CD14-positive monocyte (primary cell): Measurements from ENCODE around the gene DIS3L2. TPM values are rescaled to one million over a fixed set of nuclear protein-coding genes. Genes with fewer than 3 reads are reported as not detected.

Experiments used
- DNase-seq, 3 donors: peaks; one replicate each; pipeline ENCODE4 v3.0.0-alpha.2; 2011 to 2022
- H2AFZ ChIP-seq: 2 replicates; pipeline ENCODE4 v1.6.0; 2012; ENCODE audit warnings: mild to moderate bottlenecking, low read depth, low read length, inconsistent platforms; ENCODE audit not compliant: insufficient read depth, poor library complexity, severe bottlenecking
- H3K27ac ChIP-seq, 2 donors: 1 replicate in 1 of 2; 2 replicates in 1 of 2; pipeline ENCODE4 v1.5.1; 2012 to 2013; ENCODE audit warnings: low read length in 2 of 2, control low read depth in 1 of 2, inconsistent platforms in 1 of 2, low read depth in 1 of 2, mild to moderate bottlenecking in 1 of 2
- H3K27me3 ChIP-seq, 2 donors: one replicate each; pipeline versions ENCODE4 v1.6.0 to v1.6.1; 2011 to 2013; ENCODE audit warnings: low read length in 2 of 2; ENCODE audit not compliant: control insufficient read depth in 2 of 2, insufficient read depth in 2 of 2
- H3K36me3 ChIP-seq, 2 donors: replicated peaks in 1 of 2; 1 replicate in 1 of 2; 2 replicates in 1 of 2; pipeline versions ENCODE4 v1.5.1 to v1.6.1; 2012 to 2013; ENCODE audit warnings: low read length in 2 of 2, control low read depth in 1 of 2, inconsistent platforms in 1 of 2, mild to moderate bottlenecking in 1 of 2; ENCODE audit not compliant: insufficient read depth in 2 of 2, control insufficient read depth in 1 of 2
- H3K4me1 ChIP-seq, 2 donors: 1 replicate in 1 of 2; 2 replicates in 1 of 2; pipeline versions ENCODE4 v1.5.1 to v1.6.1; 2012 to 2013; ENCODE audit warnings: low read length in 2 of 2, control low read depth in 1 of 2, inconsistent platforms in 1 of 2, mild to moderate bottlenecking in 1 of 2, moderate library complexity in 1 of 2; ENCODE audit not compliant: insufficient read depth in 2 of 2, control insufficient read depth in 1 of 2
- H3K4me2 ChIP-seq: replicated peaks from 2 replicates; pipeline ENCODE3; 2012; ENCODE audit warnings: low read length, moderate library complexity, mild to moderate bottlenecking; ENCODE audit not compliant: poor library complexity, severe bottlenecking; ENCODE audit errors: extremely low read depth
- H3K4me3 ChIP-seq, 3 experiments: fragments of 200-600 bp in 1 of 3; sonication (generic) in 1 of 3; replicated peaks in 1 of 3; 1 replicate in 2 of 3; 2 replicates in 1 of 3; pipeline ENCODE4 v1.5.1; 2011 to 2013; ENCODE audit warnings: low read length in 3 of 3, mild to moderate bottlenecking in 3 of 3, control low read depth in 2 of 3, low read depth in 2 of 3, inconsistent platforms in 1 of 3, moderate library complexity in 1 of 3
- H3K79me2 ChIP-seq: 2 replicates; pipeline ENCODE4 v1.6.0; 2012; ENCODE audit warnings: mild to moderate bottlenecking, control low read depth, inconsistent platforms, low read length, moderate library complexity; ENCODE audit not compliant: insufficient read depth
- H3K9ac ChIP-seq: 2 replicates; pipeline ENCODE4 v1.6.0; 2017; ENCODE audit warnings: low read length, mild to moderate bottlenecking; ENCODE audit not compliant: insufficient read depth, poor library complexity, severe bottlenecking
- H3K9me3 ChIP-seq, 2 donors: replicated peaks in 1 of 2; 1 replicate in 1 of 2; 2 replicates in 1 of 2; pipeline versions ENCODE4 v1.5.1 to v1.6.1; 2012 to 2013; ENCODE audit warnings: low read length in 2 of 2, control low read depth in 1 of 2; ENCODE audit not compliant: control insufficient read depth in 1 of 2, insufficient read depth in 1 of 2
- H4K20me1 ChIP-seq: 2 replicates; pipeline ENCODE4 v1.6.0; 2012; ENCODE audit warnings: mild to moderate bottlenecking, low read length, control low read depth, moderate library complexity; ENCODE audit not compliant: insufficient read depth
- H3K27ac Mint-ChIP-seq, 7 donors: one replicate each; pipeline ENCODE4 v1.8.0; 2020; ENCODE audit warnings: mild to moderate bottlenecking in 7 of 7, mixed read lengths in 7 of 7, moderate library complexity in 6 of 7, inconsistent platforms in 2 of 7
- H3K27me3 Mint-ChIP-seq, 3 donors: one replicate each; pipeline ENCODE4 v1.8.0; 2021 to 2022; ENCODE audit warnings: low read depth in 3 of 3, mild to moderate bottlenecking in 3 of 3, mixed read lengths in 3 of 3, moderate library complexity in 3 of 3, inconsistent platforms in 1 of 3
- H3K36me3 Mint-ChIP-seq, 2 donors: one replicate each; pipeline ENCODE4 v1.8.0; 2020; ENCODE audit warnings: mixed read lengths in 2 of 2, inconsistent platforms in 1 of 2, mild to moderate bottlenecking in 1 of 2
- H3K4me1 Mint-ChIP-seq: one replicate; pipeline ENCODE4 v1.8.0; 2020; ENCODE audit warnings: mild to moderate bottlenecking, mixed read lengths
- H3K4me3 Mint-ChIP-seq, 2 donors: one replicate each; pipeline ENCODE4 v1.8.0; 2020; ENCODE audit warnings: mild to moderate bottlenecking in 2 of 2, mixed read lengths in 2 of 2, moderate library complexity in 1 of 2
- H3K9me3 Mint-ChIP-seq, 7 donors: one replicate each; pipeline ENCODE4 v1.8.0; 2020 to 2022; ENCODE audit warnings: mixed read lengths in 7 of 7, mild to moderate bottlenecking in 6 of 7, moderate library complexity in 6 of 7, inconsistent platforms in 2 of 7
- WGBS: methylation state at CpG from one replicate; pipeline ENCODE4 v1.1.5; 2013; ENCODE audit warnings: missing lambda C conversion rate; ENCODE audit not compliant: insufficient coverage; 5-methylcytosine and 5-hydroxymethylcytosine counted together
- intact Hi-C, 2 donors: fragments of 100-400 bp; cut with micrococcal nuclease; formaldehyde crosslinking; loops; one replicate each; pipeline versions ENCODE4 v1.15.0 to v1.15.1; 2023
- polyA plus RNA-seq, 3 donors: library from polyadenylated mRNA; depleted of rRNA in 1 of 3; unstranded in 2 of 3; stranded (reverse) in 1 of 3; fragments of 300-500 nt in 2 of 3; fragments of >200 nt in 1 of 3; fragmentation: Illumina TruSeq in 2 of 3; gene quantifications; 1 replicate in 2 of 3; 2 replicates in 1 of 3; pipeline ENCODE4 v1.2.3, GENCODE V29; 2012 to 2021
- TF ChIP-seq, protein P1 (sequence below): fragments of 200-600 bp; IDR thresholded peaks from one replicate; pipeline ENCODE4 v1.8.0; 2022; ENCODE audit warnings: antibody characterized with exemption, mild to moderate bottlenecking

The DIS3L2 gene
- polyA plus RNA-seq, 3 donors: 6.0 to 21.7 (median 6.4) TPM

DNA sequence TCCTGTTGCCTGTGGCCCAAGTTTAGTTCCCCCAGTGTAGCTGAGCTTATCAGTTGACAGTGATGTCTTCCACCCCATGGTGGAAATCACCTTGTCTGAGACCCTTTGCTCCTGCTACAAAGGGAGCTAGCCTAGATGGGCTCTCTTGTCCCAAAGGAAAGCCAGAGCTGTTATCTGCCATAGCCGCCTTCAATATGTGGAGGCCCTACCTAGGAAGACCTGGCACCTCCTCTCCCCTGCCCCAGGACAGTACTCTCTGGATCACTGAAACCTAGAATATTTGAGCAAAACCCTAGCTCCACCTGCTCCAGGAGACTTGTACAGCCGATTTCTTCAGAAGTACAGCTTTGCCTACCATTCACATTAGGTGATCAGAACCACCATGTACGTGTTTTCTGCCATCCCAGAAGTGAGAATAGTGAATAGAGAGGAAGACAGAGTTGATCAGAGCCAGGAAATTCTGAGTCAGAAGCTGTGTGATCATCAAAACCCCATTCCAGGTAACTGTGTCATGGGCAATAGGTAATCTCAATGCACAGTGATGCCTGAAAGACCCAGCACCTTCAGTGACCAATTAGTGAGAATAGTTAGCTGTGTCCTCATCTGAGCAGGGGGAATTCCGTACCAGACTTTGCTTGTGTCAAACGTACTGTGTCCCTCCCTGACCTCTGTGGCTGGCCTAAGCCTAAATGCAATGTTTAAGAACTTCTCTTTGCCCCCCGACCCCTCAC is 278.6 kb downstream of the DIS3L2 start:
- Histone ChIP-seq H3K9ac (no peak overlapping the region), H3K4me3 (no peak overlapping the region), H3K36me3 (peaks cover 3 to 34% of the 10 kb centered on the region in 2 donors), H3K27ac (no peak overlapping the region), H3K27me3 (no peaks in the 10 kb centered on the region), H4K20me1 (no peaks in the 10 kb centered on the region), H3K79me2 (no peaks in the 10 kb centered on the region), H3K4me2 (no peak overlapping the region), H2AFZ (no peak overlapping the region), H3K4me1 (no peaks in the 10 kb centered on the region), H3K9me3 (no peaks in the 10 kb centered on the region)
- Mint-ChIP-seq H3K27me3 (no peaks in the 10 kb centered on the region), H3K4me3 (no peak overlapping the region), H3K4me1 (no peaks in the 10 kb centered on the region), H3K9me3 (no peaks in the 10 kb centered on the region), H3K27ac (no peak overlapping the region), H3K36me3 (peaks cover 22 to 32% of the 10 kb centered on the region in 2 donors)
- WGBS: 92% methylated on average over 3 of the region's 6 CpGs
- intact Hi-C loops: no loop called here
- TF ChIP-seq, protein P1, sequence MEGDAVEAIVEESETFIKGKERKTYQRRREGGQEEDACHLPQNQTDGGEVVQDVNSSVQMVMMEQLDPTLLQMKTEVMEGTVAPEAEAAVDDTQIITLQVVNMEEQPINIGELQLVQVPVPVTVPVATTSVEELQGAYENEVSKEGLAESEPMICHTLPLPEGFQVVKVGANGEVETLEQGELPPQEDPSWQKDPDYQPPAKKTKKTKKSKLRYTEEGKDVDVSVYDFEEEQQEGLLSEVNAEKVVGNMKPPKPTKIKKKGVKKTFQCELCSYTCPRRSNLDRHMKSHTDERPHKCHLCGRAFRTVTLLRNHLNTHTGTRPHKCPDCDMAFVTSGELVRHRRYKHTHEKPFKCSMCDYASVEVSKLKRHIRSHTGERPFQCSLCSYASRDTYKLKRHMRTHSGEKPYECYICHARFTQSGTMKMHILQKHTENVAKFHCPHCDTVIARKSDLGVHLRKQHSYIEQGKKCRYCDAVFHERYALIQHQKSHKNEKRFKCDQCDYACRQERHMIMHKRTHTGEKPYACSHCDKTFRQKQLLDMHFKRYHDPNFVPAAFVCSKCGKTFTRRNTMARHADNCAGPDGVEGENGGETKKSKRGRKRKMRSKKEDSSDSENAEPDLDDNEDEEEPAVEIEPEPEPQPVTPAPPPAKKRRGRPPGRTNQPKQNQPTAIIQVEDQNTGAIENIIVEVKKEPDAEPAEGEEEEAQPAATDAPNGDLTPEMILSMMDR: no peak
- DNase-seq: no peak

DNA sequence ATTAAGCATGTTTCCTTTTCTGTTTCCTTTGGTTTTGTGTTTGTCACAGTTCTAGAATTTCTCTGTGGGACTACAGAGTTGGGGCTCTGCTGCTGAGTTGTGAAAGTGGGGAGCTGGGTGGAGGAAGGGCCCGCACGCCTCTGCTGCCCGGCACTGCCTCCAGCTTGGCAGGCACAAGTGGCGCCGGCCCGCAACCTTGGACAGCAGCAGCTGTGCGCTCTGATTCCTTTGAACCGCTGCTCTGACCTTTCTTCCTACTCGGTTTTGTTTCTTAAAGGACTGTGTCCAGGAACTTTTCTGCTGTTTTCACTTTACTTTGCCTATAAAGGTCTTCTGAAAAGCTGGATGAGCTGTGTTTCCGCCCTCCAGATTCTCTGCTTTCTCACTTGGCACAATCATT is 279.4 kb downstream of the DIS3L2 start:
- Mint-ChIP-seq H3K27ac (no peak overlapping the region), H3K9me3 (no peaks in the 10 kb centered on the region), H3K4me3 (no peak overlapping the region), H3K27me3 (no peaks in the 10 kb centered on the region), H3K36me3 (peaks cover 22 to 32% of the 10 kb centered on the region in 2 donors), H3K4me1 (no peaks in the 10 kb centered on the region)
- Histone ChIP-seq H3K4me3 (no peak overlapping the region), H3K4me1 (no peaks in the 10 kb centered on the region), H3K79me2 (no peaks in the 10 kb centered on the region), H3K9ac (no peak overlapping the region), H3K9me3 (no peaks in the 10 kb centered on the region), H3K27me3 (no peaks in the 10 kb centered on the region), H4K20me1 (no peaks in the 10 kb centered on the region), H3K4me2 (no peak overlapping the region), H3K36me3 (peaks cover 3 to 36% of the 10 kb centered on the region in 2 donors), H3K27ac (no peak overlapping the region), H2AFZ (no peak overlapping the region)
- WGBS: 100% methylated on average over 6 of the region's 10 CpGs
- intact Hi-C loops: no loop called here
- DNase-seq: no peak
- TF ChIP-seq, protein P1: no peak
